Calu3 (cell line): Measurements from ENCODE around the gene WDR55. TPM values are rescaled to one million over a fixed set of nuclear protein-coding genes. Genes with fewer than 3 reads are reported as not detected.
"Not testable (repeated sequence)": the region's sequence is repeated elsewhere in the genome, so short reads cannot be mapped to it uniquely, and the experiment has no call there.

ENCODE experiments used
- BruUV-seq: library from RNA; stranded (reverse); fragments of 400-500 nt; replicated peaks from 2 replicates; lab custom pipeline; 2021; lab: Mats Ljungman, UMichigan
- CTCF ChIA-PET: fragments of 300-600 bp; sonication (Branson Sonifier 250); formaldehyde crosslinking; loops from one replicate; lab custom pipeline; 2022; ENCODE audit warnings: antibody characterized with exemption; lab: Charles Lee
- DNase-seq: peaks from one replicate; pipeline ENCODE4 v3.0.0; 2022
- H3K27ac Mint-ChIP-seq: one replicate; pipeline ENCODE4 v1.8.0; 2022; ENCODE audit warnings: mixed read lengths; ENCODE audit not compliant: unreplicated experiment
- H3K27me3 Mint-ChIP-seq: one replicate; pipeline ENCODE4 v1.8.0; 2022; ENCODE audit warnings: mixed read lengths; ENCODE audit not compliant: unreplicated experiment
- H3K36me3 Mint-ChIP-seq: one replicate; pipeline ENCODE4 v1.8.0; 2022; ENCODE audit warnings: mild to moderate bottlenecking, moderate library complexity, mixed read lengths; ENCODE audit not compliant: insufficient read depth, unreplicated experiment
- H3K4me1 Mint-ChIP-seq: one replicate; pipeline ENCODE4 v1.8.0; 2022; ENCODE audit warnings: mild to moderate bottlenecking, low read depth, mixed read lengths; ENCODE audit not compliant: unreplicated experiment
- H3K4me3 Mint-ChIP-seq: one replicate; pipeline ENCODE4 v1.8.0; 2022; ENCODE audit warnings: mild to moderate bottlenecking, low read depth, moderate library complexity, mixed read lengths; ENCODE audit not compliant: unreplicated experiment
- H3K9me3 Mint-ChIP-seq: one replicate; pipeline ENCODE4 v1.8.0; 2022; ENCODE audit warnings: low read depth, mixed read lengths; ENCODE audit not compliant: unreplicated experiment
- CTCF ChIP-seq: fragments of 200-600 bp; IDR thresholded peaks from one replicate; pipeline ENCODE4 v1.8.0; 2022; ENCODE audit warnings: antibody characterized with exemption; ENCODE audit not compliant: unreplicated experiment
- intact Hi-C: fragments of 100-400 bp; cut with micrococcal nuclease; formaldehyde crosslinking; loops from one replicate; pipeline ENCODE4 v1.10.0; 2022; ENCODE audit not compliant: unreplicated experiment
- total RNA-seq: library from RNA; stranded (reverse); gene quantifications from 2 replicates; pipeline ENCODE4 v1.2.3, GENCODE V29; 2022

The WDR55 gene
- total RNA-seq, 1 experiment from 2014 or later = 54.2 TPM

GRCh38 chr5:140641716-140642115 is 23.0 kb upstream of the WDR55 start:
- Mint-ChIP-seq H3K27me3 (no peaks in the 10 kb centered on the region), H3K4me3 (no peak overlapping the region), H3K27ac (no peak overlapping the region), H3K4me1 (peaks cover 45% of the 10 kb centered on the region), H3K9me3 (no peaks in the 10 kb centered on the region), H3K36me3 (peaks cover 48% of the 10 kb centered on the region)
- no TSS peak for BruUV-seq
- CTCF ChIA-PET = no interaction called here
- no peak for DNase-seq
- no peak for TF ChIP-seq CTCF
- intact Hi-C loops = no loop called here

DNA sequence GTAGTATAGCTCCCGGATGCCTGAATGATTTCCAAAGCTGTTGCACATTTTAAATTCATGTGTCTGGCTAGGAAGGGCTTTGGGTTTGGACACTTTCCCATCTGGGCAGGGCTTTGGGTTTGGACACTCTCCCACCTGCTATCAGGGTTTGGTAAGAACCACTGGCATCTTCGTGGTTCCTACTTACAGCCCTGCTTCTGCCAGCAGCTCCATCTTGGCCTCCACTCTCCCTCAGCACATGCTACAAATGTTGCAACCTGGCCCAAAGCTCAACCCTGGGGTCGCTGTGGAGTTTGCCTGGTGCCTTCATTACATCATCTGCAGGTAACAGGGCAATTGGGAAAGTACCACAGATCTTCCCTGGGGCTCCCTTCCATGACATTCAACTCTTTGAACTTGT is 22.0 kb upstream of the WDR55 start:
- no peak for DNase-seq
- intact Hi-C loops = no loop called here
- Mint-ChIP-seq H3K4me3 (no peak overlapping the region), H3K4me1 (peaks cover 43% of the 10 kb centered on the region), H3K27ac (no peak overlapping the region), H3K27me3 (no peaks in the 10 kb centered on the region), H3K36me3 (peaks cover 58% of the 10 kb centered on the region), H3K9me3 (no peaks in the 10 kb centered on the region)
- CTCF ChIA-PET = no interaction called here
- BruUV-seq = no TSS peak
- TF ChIP-seq CTCF = no peak

DNA sequence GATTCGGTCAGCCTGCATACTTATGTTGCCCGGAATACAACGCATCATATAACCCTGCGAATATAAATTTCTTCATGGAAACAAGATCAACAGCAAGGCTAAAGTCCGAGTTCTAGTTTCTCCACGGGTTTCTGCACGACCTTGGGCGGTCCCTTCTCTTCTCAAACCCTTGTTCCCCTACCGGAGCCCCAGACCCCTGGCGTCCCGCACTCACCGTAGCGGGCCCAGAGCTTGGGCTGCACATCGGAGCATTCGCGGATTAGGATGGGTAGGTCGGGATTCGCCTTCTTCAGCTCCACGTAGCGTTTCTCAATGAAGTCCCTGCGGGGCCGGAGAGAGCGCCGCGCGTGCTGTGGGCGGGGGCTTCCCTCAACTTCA is 17.7 kb upstream of the WDR55 start:
- Mint-ChIP-seq H3K9me3 (no peaks in the 10 kb centered on the region), H3K27ac (peak overlapping the region; percentile 89), H3K4me3 (peak overlapping the region; percentile 91), H3K36me3 (peaks cover 71% of the 10 kb centered on the region), H3K4me1 (peaks cover 10% of the 10 kb centered on the region), H3K27me3 (no peaks in the 10 kb centered on the region)
- no peak for TF ChIP-seq CTCF
- CTCF ChIA-PET = interaction anchor here (0.6 to 1.7 kb wide), 18 partner anchors 8 to 920 kb away, joined by 3 to 12 read pairs (median 4); partner anchors contain the start of genes CD14, EIF4EBP3, HARS1 and HARS2
- intact Hi-C loops = no loop called here
- no TSS peak for BruUV-seq
- no peak for DNase-seq

GRCh38 chr5:140658870-140659269 is 5.8 kb upstream of the WDR55 start:
- no peak for DNase-seq
- Mint-ChIP-seq H3K27ac (no peak overlapping the region), H3K9me3 (no peaks in the 10 kb centered on the region), H3K4me3 (no peak overlapping the region), H3K27me3 (no peaks in the 10 kb centered on the region), H3K36me3 (peaks cover 58% of the 10 kb centered on the region), H3K4me1 (peaks cover 7% of the 10 kb centered on the region)
- no TSS peak for BruUV-seq
- intact Hi-C loops = no loop called here
- TF ChIP-seq CTCF = no peak
- CTCF ChIA-PET = interaction anchor here (2.2 kb wide), 1 partner anchor 11 kb away, joined by 4 read pairs; the partner anchor contains the start of genes IK and NDUFA2

GRCh38 chr5:140660371-140660770 is 4.3 kb upstream of the WDR55 start:
- H3K27me3 Mint-ChIP-seq, CTCF ChIA-PET, H3K27ac Mint-ChIP-seq, intact Hi-C loops, H3K9me3 Mint-ChIP-seq, DNase-seq, H3K4me1 Mint-ChIP-seq, H3K4me3 Mint-ChIP-seq, BruUV-seq: not testable (repeated sequence)
- H3K36me3 Mint-ChIP-seq = peaks cover 62% of the 10 kb centered on the region
